ENCODE data around the gene TMC6. TPM values are rescaled to one million over a fixed set of nuclear protein-coding genes. Genes with fewer than 3 reads are reported as not detected.
A peak's percentile ranks its signal among the peaks of the same experiment; 100 is the strongest.
"Not testable (repeated sequence)": the region's sequence is repeated elsewhere in the genome, so short reads cannot be mapped to it uniquely, and the experiment has no call there.

Gene TMC6, protein sequence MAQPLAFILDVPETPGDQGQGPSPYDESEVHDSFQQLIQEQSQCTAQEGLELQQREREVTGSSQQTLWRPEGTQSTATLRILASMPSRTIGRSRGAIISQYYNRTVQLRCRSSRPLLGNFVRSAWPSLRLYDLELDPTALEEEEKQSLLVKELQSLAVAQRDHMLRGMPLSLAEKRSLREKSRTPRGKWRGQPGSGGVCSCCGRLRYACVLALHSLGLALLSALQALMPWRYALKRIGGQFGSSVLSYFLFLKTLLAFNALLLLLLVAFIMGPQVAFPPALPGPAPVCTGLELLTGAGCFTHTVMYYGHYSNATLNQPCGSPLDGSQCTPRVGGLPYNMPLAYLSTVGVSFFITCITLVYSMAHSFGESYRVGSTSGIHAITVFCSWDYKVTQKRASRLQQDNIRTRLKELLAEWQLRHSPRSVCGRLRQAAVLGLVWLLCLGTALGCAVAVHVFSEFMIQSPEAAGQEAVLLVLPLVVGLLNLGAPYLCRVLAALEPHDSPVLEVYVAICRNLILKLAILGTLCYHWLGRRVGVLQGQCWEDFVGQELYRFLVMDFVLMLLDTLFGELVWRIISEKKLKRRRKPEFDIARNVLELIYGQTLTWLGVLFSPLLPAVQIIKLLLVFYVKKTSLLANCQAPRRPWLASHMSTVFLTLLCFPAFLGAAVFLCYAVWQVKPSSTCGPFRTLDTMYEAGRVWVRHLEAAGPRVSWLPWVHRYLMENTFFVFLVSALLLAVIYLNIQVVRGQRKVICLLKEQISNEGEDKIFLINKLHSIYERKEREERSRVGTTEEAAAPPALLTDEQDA
- total RNA-seq: 95.0 TPM

DNA sequence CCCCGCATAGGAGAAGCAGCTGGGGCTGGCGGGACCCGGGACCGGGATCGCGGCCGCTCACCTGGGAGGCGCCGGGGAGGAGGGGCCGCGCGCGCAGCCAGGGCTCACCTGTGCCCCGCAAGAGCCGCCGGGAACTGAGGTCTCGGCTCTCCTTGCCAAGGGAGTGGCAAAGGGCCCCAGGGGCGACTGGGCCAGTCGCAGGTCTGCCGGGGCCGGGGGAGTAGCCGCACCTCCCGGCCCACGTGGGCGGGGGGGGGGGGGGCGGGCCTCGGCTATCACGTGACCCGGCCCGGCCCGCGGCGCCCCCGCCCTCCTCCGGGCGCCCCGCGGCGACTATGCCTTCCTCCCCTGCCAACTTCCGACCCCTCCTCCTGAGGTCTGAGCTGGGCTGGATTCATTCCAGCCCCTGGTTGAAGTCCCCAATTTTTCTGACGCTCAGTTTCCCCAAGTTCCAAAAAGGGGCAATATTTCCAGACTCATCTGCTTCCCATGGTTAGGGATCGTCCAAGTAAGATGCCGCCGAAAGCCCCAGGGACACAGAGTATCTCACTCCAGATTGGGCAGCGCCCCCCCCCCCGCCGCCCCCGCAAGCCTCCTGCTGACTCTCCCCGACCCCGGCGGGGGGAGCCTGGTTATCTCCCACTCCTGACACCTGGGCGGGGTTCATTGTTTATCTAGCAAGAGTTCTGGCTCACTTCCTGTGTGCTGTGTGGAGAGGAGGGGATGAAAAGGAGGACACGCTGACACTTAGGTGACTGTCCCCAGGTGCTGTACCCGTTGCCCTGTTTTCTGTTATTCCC lies at the start of gene TMC6:
Gene TMC6 (minus strand): TSS at position 205 of the 800 bp plus-strand sequence. CDS start 1,923 bp downstream, outside the sequence.
- no peak for ATAC-seq
- peak; percentile 65 for DNase-seq (ENCODE audit: low spot score)
- intact Hi-C loops (cut with DNase I): loop anchor here (10.0 kb wide), 1 partner anchor 236 kb away; the partner anchor contains the start of gene SOCS3

GRCh38 chr17:78176548-78177025 lies 48.0 kb upstream of the TMC6 start:
- peak; percentile 34 for ATAC-seq
- peak; percentile 83 for DNase-seq (ENCODE audit: low spot score)

GRCh38 chr17:78175643-78175981 lies 47.1 kb upstream of the TMC6 start:
- intact Hi-C loops (cut with DNase I): loop anchor here (5.0 kb wide), 1 partner anchor 63 kb away; no protein-coding TSS in a partner anchor

More at GRCh38 chr17:78176548-78177025, 48.0 kb upstream of the TMC6 start:
- intact Hi-C loops (cut with DNase I): loop anchor here (5.0 kb wide), 1 partner anchor 64 kb away; no protein-coding TSS in a partner anchor

DNA sequence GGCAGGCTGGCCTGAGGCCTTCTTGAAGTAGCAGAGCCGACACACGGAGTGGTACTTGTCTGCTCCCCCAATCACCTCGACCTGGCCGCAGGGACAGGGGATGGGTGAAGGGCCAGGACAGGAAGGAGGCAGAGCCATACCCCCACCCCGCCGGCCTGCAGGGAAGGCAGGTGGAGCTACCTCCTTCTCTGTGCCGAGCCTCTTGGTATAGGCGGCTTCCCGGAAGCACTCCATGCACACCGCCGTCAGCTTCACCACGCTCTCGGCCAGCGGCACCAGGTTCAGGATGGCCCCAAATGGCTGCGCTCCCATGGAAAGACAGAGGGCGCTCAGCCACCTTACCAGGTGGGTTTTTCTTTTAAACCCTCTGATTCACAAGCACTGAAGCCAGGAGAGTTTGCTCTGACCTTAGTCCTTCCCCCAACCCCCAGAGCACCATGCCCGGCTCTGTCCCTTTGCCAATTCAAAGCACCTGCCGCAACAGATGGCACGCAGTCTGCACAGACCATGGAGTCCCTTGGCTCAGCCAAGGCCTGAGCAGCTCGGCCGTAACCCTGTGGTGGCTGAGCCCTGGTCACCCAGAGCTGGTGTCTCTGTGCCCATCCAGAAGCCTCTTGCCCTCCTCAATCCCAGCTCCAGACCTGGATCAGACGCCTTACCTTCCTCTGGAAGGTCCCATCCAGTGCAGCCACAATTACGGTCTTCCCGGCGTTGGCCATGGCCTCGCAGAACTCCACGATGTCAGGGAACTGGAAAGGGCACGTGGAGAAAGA lies 46.5 kb upstream of the TMC6 start:
- intact Hi-C loops (cut with DNase I): loop anchor here (5.0 kb wide), 1 partner anchor 63 kb away; no protein-coding TSS in a partner anchor
- ATAC-seq: no peak
- no peak for DNase-seq (ENCODE audit: low spot score)

More at GRCh38 chr17:78175643-78175981, 47.1 kb upstream of the TMC6 start:
- ATAC-seq (no peak), DNase-seq (ENCODE audit: low spot score) (no peak)

- intact Hi-C loops (cut with DNase I): no loop called here
- DNase-seq (ENCODE audit: low spot score) (peak; percentile 82), ATAC-seq (peak; percentile 58)
These were observed 45.9 kb upstream of the TMC6 start for GRCh38 chr17:78174346-78174869.

GRCh38 chr17:78173097-78173715 lies 44.7 kb upstream of the TMC6 start:
- no peak for DNase-seq (ENCODE audit: low spot score)
- peak; percentile 43 for ATAC-seq
- intact Hi-C loops (cut with DNase I): no loop called here

DNA sequence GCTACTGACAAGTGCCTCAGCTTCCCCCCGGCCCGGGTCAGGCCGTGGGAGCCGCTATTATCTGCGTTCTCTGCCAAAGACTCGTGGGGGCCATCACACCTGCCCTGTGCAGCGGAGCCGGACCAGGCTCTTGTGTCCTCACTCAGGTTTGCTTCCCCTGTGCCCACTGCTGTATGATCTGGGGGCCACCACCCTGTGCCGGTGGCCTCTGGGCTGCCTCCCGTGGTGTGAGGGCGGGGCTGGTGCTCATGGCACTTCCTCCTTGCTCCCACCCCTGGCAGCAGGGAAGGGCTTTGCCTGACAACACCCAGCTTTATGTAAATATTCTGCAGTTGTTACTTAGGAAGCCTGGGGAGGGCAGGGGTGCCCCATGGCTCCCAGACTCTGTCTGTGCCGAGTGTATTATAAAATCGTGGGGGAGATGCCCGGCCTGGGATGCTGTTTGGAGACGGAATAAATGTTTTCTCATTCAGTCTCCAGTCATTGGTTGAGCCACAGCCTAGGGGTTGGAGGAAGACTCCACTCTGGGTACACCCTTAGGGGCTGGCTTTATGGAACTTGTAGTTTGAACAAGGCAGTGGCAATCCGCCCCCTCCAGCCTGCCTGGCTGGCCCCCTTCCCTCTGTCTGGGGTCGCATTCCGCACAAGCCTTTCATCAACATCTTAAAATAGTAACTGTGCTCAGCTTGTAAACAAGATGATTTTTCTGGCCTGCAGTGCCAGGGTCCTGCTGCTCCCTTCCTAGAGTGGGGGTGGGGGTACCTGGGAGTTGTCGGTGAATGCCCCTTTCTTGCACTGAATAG lies 43.9 kb upstream of the TMC6 start:
- ATAC-seq (peak; percentile 28), DNase-seq (ENCODE audit: low spot score) (no peak)
- intact Hi-C loops (cut with DNase I): no loop called here

GRCh38 chr17:78171591-78172248 lies 43.2 kb upstream of the TMC6 start:
- ATAC-seq; intact Hi-C loops (cut with DNase I); DNase-seq (ENCODE audit: low spot score): not testable (repeated sequence)

DNA sequence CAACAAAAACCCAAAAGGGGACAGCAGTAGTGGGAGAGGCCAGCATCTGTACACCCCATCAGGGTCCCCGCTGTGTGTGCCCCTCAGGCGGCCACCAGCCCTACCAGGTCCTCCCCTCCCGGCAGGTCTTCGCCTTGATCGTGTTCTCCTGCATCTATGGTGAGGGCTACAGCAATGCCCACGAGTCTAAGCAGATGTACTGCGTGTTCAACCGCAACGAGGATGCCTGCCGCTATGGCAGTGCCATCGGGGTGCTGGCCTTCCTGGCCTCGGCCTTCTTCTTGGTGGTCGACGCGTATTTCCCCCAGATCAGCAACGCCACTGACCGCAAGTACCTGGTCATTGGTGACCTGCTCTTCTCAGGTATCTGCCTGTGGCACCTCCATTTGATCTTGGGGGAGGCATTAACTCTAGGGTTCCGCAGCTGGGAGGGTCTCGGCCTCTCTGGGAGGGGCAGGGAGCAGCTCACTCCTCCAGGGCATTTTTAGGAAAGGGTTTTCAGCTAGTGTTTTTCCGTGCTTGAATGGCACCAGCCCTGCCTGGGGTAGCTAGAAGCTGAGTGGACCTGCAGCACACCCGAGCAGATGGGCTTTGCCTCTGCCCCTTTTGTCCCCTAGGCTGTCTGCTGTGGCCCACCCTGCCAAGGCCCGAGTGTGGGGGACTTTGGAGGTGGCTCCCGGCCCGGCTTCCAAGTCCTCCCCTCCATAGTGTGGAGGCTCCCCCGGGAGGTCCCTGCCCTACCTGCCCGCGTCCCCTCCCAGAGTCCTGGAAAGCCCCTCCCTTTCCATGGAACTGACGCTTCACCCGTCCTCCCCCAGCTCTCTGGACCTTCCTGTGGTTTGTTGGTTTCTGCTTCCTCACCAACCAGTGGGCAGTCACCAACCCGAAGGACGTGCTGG lies 42.4 kb upstream of the TMC6 start:
- ATAC-seq (no peak), DNase-seq (ENCODE audit: low spot score) (no peak)
- intact Hi-C loops (cut with DNase I): no loop called here

GRCh38 chr17:78168903-78169793 lies 40.6 kb upstream of the TMC6 start:
- intact Hi-C loops (cut with DNase I): no loop called here
- DNase-seq (ENCODE audit: low spot score): no peak
- ATAC-seq: peak; percentile 19

DNA sequence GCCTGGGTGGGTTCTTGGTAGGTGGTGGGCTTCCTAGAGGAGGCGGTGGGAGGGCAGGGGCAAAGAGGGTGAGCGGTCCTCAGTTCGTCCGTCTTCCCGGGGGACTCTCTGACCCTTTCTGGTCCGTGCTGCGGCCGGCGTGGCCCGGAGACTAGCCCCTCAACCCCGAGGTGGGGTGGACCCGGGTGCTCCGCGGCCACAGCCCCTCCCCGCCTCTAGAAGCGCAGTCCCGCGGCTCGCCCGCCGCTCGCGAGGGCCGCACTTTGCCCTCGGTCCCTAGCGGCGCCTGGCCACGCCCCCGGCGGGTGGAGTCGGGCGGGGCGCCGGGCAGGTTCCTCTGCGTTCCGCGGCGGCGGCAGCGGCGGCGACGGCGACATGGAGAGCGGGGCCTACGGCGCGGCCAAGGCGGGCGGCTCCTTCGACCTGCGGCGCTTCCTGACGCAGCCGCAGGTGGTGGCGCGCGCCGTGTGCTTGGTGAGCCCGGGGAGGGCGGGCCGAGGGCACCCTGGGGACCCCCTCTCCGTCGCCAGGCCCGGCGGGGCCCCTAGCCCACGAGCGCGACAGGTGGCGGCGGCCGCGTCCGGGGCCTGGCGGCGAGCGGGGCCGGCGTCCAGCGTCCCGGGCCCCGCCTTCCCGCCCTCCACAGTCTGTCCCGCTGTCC lies 39.8 kb upstream of the TMC6 start, which contains the start of gene SYNGR2:
Gene SYNGR2 (plus strand): TSS at position 340 of the 661 bp plus-strand sequence. CDS start 36 bp downstream, at position 376.
- DNase-seq (ENCODE audit: low spot score): peak; percentile 88
- ATAC-seq: peak; percentile 59
- intact Hi-C loops (cut with DNase I): no loop called here

- ATAC-seq: no peak
- intact Hi-C loops (cut with DNase I): no loop called here
- DNase-seq (ENCODE audit: low spot score): no peak
These were observed 37.9 kb upstream of the TMC6 start for GRCh38 chr17:78166416-78166815.

DNA sequence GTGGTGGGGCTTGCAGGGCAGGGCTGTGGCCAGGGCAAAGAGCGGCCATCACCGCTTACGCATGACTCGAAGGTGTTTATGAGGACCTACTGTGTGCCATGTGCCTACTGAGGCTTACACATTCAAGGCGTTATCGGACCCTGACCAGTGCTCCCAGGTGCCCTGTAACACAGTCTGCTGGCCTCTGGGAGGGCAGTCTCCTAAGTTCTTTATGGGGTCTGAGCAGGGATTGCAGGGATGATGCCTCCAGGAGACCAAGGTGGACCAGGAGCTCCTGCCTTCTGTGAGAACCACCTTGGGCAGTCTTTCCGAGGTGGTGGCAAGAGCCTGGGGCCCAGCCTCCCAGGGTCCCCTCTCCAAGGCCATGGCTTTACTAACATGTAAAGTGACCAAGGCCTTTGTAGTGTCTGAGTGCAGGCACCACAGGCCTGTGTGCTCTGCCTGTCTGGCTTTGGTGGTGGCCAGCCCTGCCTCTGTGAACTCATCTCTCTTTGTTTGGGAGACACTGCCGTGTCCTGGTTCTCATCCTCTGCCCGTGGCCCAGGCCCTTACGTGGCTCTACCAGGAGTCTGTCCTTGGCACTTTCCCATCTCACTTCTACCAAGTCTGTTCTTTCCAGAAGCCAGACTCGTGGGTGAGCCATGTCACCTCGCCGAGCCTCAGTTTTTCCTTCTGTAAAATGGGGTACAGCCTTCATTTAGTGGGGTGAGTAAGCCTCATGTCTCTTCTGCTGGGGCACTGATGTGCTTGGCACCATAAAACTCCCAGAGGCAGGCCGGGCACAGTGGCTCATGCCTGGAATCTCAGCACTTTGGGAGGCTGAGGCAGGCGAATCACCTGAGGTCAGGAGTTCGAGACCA lies 36.4 kb upstream of the TMC6 start:
- DNase-seq (ENCODE audit: low spot score) (no peak), ATAC-seq (no peak)
- intact Hi-C loops (cut with DNase I): no loop called here

All from sciatic nerve (tissue), 2 donors.